Lower leg skin (tissue), 4 donors: Measurements from ENCODE around the gene ORC3. TPM values are rescaled to one million over a fixed set of nuclear protein-coding genes. Genes with fewer than 3 reads are reported as not detected.
"Not testable (repeated sequence)": the region's sequence is repeated elsewhere in the genome, so short reads cannot be mapped to it uniquely, and the experiment has no call there.

Source experiments
- DNase-seq, 2 donors: peaks; one replicate each; pipeline ENCODE4 v3.0.0-alpha.2; 2019; ENCODE audit warnings: low spot score in 2 of 2
- H3K4me3 ChIP-seq: fragments of 200-600 bp; sonication (generic); 2 replicates; pipeline ENCODE4 v1.5.1; 2017; ENCODE audit warnings: mild to moderate bottlenecking, low read depth; ENCODE audit not compliant: poor library complexity, severe bottlenecking
- CTCF ChIP-seq, 3 donors: fragments of 450-650 bp; IDR thresholded peaks; one replicate each; pipeline ENCODE4 v1.5.1; 2016; ENCODE audit warnings: antibody characterized with exemption in 3 of 3, mild to moderate bottlenecking in 3 of 3, moderate library complexity in 2 of 3
- POLR2A ChIP-seq, 2 donors: fragments of 450-650 bp; IDR thresholded peaks; one replicate each; pipeline ENCODE4 v1.6.1; 2016 to 2017; ENCODE audit warnings: antibody characterized with exemption in 2 of 2, mild to moderate bottlenecking in 1 of 2, moderate library complexity in 1 of 2
- WGBS, 2 donors: methylation state at CpG; one replicate each; pipeline ENCODE4 v1.1.5; 2018; 5-methylcytosine and 5-hydroxymethylcytosine counted together
- intact Hi-C: fragments of 100-400 bp; cut with DNase I; formaldehyde crosslinking; loops from one replicate; pipeline ENCODE4 v1.15.0; 2023; ENCODE audit warnings: low total_unique reads
- total RNA-seq, 4 donors: library from RNA; depleted of rRNA; stranded (reverse); fragments of >200 nt; gene quantifications; one replicate each; pipeline ENCODE4 v1.1.0, GENCODE V29; 2016

Gene ORC3
- total RNA-seq, 4 donors from 2014 or later = 9.9 to 19.1 (median 12.7) TPM

DNA sequence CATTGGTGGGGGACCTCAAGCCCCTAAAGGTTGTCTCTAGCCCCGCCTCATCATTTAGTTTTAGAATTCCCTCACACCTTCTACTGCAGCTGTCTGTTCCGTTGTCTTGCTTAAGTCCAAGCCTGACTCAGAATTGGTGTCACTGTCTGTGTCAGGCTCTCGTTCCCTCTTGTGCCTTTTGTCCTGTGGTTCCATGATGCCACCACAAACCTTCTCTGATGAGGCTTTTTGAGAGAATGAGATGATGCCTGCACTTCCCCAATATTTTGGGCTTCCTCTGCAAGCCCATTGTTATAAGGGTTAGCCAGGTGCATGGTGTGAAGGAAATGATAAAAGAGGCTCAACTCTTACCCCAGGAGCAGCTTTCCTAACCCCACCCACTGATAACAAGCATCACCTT lies 120.2 kb downstream of the ORC3 start:
- DNase-seq = no peak
- intact Hi-C loops = no loop called here
- 78 to 84% methylated on average over 3 of the region's 3 CpGs for WGBS, 2 donors
- H3K4me3 ChIP-seq = no peak overlapping the region
- TF ChIP-seq POLR2A (IDR thresholded peaks at IDR 0.05) (no peak), CTCF (IDR thresholded peaks at IDR 0.05) (no peak)

- H3K4me3 ChIP-seq, intact Hi-C loops, DNase-seq: not testable (repeated sequence)
- WGBS, 2 donors = 97 to 98% methylated on average over 3 of the region's 3 CpGs
Observed at GRCh38 chr6:87712713-87713112, 122.8 kb downstream of the ORC3 start.

GRCh38 chr6:87714093-87714842 lies 124.3 kb downstream of the ORC3 start:
- TF ChIP-seq CTCF (IDR thresholded peaks at IDR 0.05) = no peak
- TF ChIP-seq POLR2A (IDR thresholded peaks at IDR 0.05) = no peak
- 51 to 54% methylated on average over 2 of the region's 2 CpGs for WGBS, 2 donors
- intact Hi-C loops = no loop called here
- DNase-seq = no peak
- H3K4me3 ChIP-seq = no peak overlapping the region

Other genes starting within 250 kb of the ORC3 start
- gene C6orf163, start 245.3 kb upstream of the ORC3 start, total RNA-seq = 1 to 10 TPM in 2 of 4 donors, under 1 TPM in 1, not detected in 1; 0.84 to 1.9 (median 1.3) TPM
- under 1 TPM in 2 of 4 donors, not detected in 2; 0.25 to 0.59 TPM for gene CFAP206, start 182.2 kb upstream of the ORC3 start, total RNA-seq
- gene SLC35A1, start 117.2 kb upstream of the ORC3 start, total RNA-seq = 10 to 100 TPM; 19.7 to 29.0 (median 21.7) TPM
- gene RARS2, start 148 bp upstream of the ORC3 start, total RNA-seq = 10 to 100 TPM; 14.7 to 23.2 (median 17.3) TPM
- 10 to 100 TPM; 11.2 to 30.3 (median 17.2) TPM for gene AKIRIN2, start 112.1 kb downstream of the ORC3 start, total RNA-seq